IMR-90 (cell line): ENCODE measurements around the gene PHACTR2. TPM values are rescaled to one million over a fixed set of nuclear protein-coding genes. Genes with fewer than 3 reads are reported as not detected.

ENCODE experiments used
- ATAC-seq: fragments of 200-7000 bp; cut with Tn5 transposase; 2 replicates; pipeline ENCODE4 v1.9.1; 2020; ENCODE audit warnings: low read depth, mild to moderate bottlenecking, moderate library complexity
- BruUV-seq: library from RNA; stranded (reverse); fragments of 400-500 nt; replicated peaks from 2 replicates; lab custom pipeline; 2021; lab: Mats Ljungman, UMichigan
- CTCF ChIA-PET: fragments of 300-600 bp; formaldehyde crosslinking; extraction: SDS; loops from one replicate; lab custom pipeline; 2021; ENCODE audit warnings: antibody characterized with exemption; lab: Yijun Ruan, JAX
- POLR2A ChIA-PET: fragments of 300-600 bp; sonication (Branson Sonifier 250); formaldehyde crosslinking; loops from one replicate; lab custom pipeline; 2022; ENCODE audit warnings: antibody characterized with exemption; ENCODE audit not compliant: unreplicated experiment; lab: Charles Lee
- DNase-seq: peaks from one replicate; pipeline ENCODE4 v3.0.0; 2013
- H2AFZ ChIP-seq: replicated peaks from 2 replicates; pipeline ENCODE3; 2013; ENCODE audit warnings: low read length, mild to moderate bottlenecking; ENCODE audit not compliant: poor library complexity
- H2AK5ac ChIP-seq: 2 replicates; pipeline ENCODE4 v1.6.1; 2013; ENCODE audit warnings: low read depth, low read length, inconsistent platforms
- H2AK9ac ChIP-seq: replicated peaks from 2 replicates; pipeline ENCODE3; 2013; ENCODE audit warnings: mild to moderate bottlenecking, low read depth, low read length, moderate library complexity; ENCODE audit not compliant: poor library complexity
- H2BK120ac ChIP-seq: 2 replicates; pipeline ENCODE4 v1.6.1; 2013; ENCODE audit warnings: low read depth, low read length, inconsistent platforms
- H2BK15ac ChIP-seq: 3 replicates; pipeline ENCODE4 v1.6.1; 2013; ENCODE audit warnings: low read depth, low read length, inconsistent platforms
- H2BK20ac ChIP-seq: 2 replicates; pipeline ENCODE4 v1.6.1; 2013; ENCODE audit warnings: low read depth, mild to moderate bottlenecking, inconsistent platforms, low read length, moderate library complexity
- H2BK5ac ChIP-seq: 2 replicates; pipeline ENCODE4 v1.6.1; 2013; ENCODE audit warnings: mild to moderate bottlenecking, low read depth, low read length, inconsistent platforms; ENCODE audit not compliant: poor library complexity, severe bottlenecking
- H3K14ac ChIP-seq: replicated peaks from 2 replicates; pipeline ENCODE4 v1.6.1; 2013; ENCODE audit warnings: low read depth, low read length, inconsistent platforms
- H3K18ac ChIP-seq: 2 replicates; pipeline ENCODE4 v1.6.1; 2013; ENCODE audit warnings: low read depth, low read length, control low read depth
- H3K23ac ChIP-seq: 2 replicates; pipeline ENCODE4 v1.6.1; 2013; ENCODE audit warnings: low read depth, low read length, inconsistent platforms
- H3K27ac ChIP-seq: 2 replicates; pipeline ENCODE4 v1.5.1; 2013; ENCODE audit warnings: mild to moderate bottlenecking, control low read depth, low read length; ENCODE audit not compliant: insufficient read depth
- H3K27me3 ChIP-seq: 2 replicates; pipeline ENCODE4 v1.6.1; 2013; ENCODE audit warnings: low read length; ENCODE audit not compliant: control insufficient read depth, insufficient read depth
- H3K36me3 ChIP-seq: 2 replicates; pipeline ENCODE4 v1.6.1; 2013; ENCODE audit warnings: low read length, mixed read lengths; ENCODE audit not compliant: control insufficient read depth, insufficient read depth
- H3K4ac ChIP-seq: 2 replicates; pipeline ENCODE4 v1.6.1; 2013; ENCODE audit warnings: low read depth, low read length, inconsistent platforms
- H3K4me1 ChIP-seq: 2 replicates; pipeline ENCODE4 v1.6.1; 2013; ENCODE audit warnings: low read length, mixed read lengths; ENCODE audit not compliant: control insufficient read depth, insufficient read depth
- H3K4me2 ChIP-seq: 2 replicates; pipeline ENCODE4 v1.6.1; 2013; ENCODE audit warnings: low read depth, mild to moderate bottlenecking, control low read depth, low read length, moderate library complexity
- H3K4me3 ChIP-seq: 2 replicates; pipeline ENCODE4 v1.5.1; 2013; ENCODE audit warnings: low read depth, mild to moderate bottlenecking, control low read depth, low read length, moderate library complexity; ENCODE audit not compliant: insufficient read depth
- H3K56ac ChIP-seq: 2 replicates; pipeline ENCODE4 v1.6.1; 2013; ENCODE audit warnings: low read length, inconsistent platforms; ENCODE audit not compliant: insufficient read depth; ENCODE audit errors: extremely low read depth
- H3K79me1 ChIP-seq, 2 experiments: 2 replicates each; pipeline ENCODE4 v1.6.1; 2013; ENCODE audit warnings: low read length in 2 of 2, inconsistent platforms in 1 of 2, low read depth in 1 of 2
- H3K9ac ChIP-seq: 2 replicates; pipeline ENCODE4 v1.6.1; 2013; ENCODE audit warnings: low read depth, low read length, control low read depth
- H3K9me1 ChIP-seq: 2 replicates; pipeline ENCODE4 v1.6.1; 2013; ENCODE audit warnings: low read length, inconsistent platforms; ENCODE audit not compliant: insufficient read depth
- H3K9me3 ChIP-seq: 2 replicates; pipeline ENCODE4 v1.6.1; 2013; ENCODE audit warnings: low read length; ENCODE audit not compliant: control insufficient read depth, insufficient read depth
- H4K20me1 ChIP-seq: 2 replicates; pipeline ENCODE4 v1.6.1; 2013; ENCODE audit warnings: low read length, inconsistent platforms; ENCODE audit not compliant: insufficient read depth
- H4K5ac ChIP-seq: 2 replicates; pipeline ENCODE4 v1.6.1; 2013; ENCODE audit warnings: mild to moderate bottlenecking, low read depth, low read length, control low read depth
- H4K8ac ChIP-seq, 2 experiments: 2 replicates each; pipeline ENCODE4 v1.6.1; 2013; ENCODE audit warnings: low read depth in 2 of 2, low read length in 2 of 2, control low read depth in 1 of 2, inconsistent platforms in 1 of 2
- H4K91ac ChIP-seq: 2 replicates; pipeline ENCODE4 v1.6.1; 2013; ENCODE audit warnings: low read depth, low read length, inconsistent platforms; ENCODE audit not compliant: insufficient read depth
- BHLHE40 ChIP-seq: fragments of 150-350 bp; IDR thresholded peaks from 2 replicates; pipeline ENCODE4 v1.6.1; 2016; ENCODE audit warnings: mild to moderate bottlenecking, low read depth, low read length
- CEBPB ChIP-seq: IDR thresholded peaks from 2 replicates; pipeline ENCODE4 v1.6.1; 2012; ENCODE audit warnings: low read depth, low read length, improper control_type of control experiment
- CHD1 ChIP-seq: IDR thresholded peaks from 2 replicates; pipeline ENCODE4 v1.6.1; 2012; ENCODE audit warnings: low read depth, low read length, improper control_type of control experiment
- ELK1 ChIP-seq: fragments of 150-350 bp; IDR thresholded peaks from 2 replicates; pipeline ENCODE4 v1.6.1; 2016; ENCODE audit warnings: low read depth, mild to moderate bottlenecking, low read length, moderate library complexity, borderline replicate concordance
- FOS ChIP-seq: fragments of 150-350 bp; IDR thresholded peaks from 2 replicates; pipeline ENCODE4 v1.6.1; 2016; ENCODE audit warnings: low read depth, low read length
- MAFK ChIP-seq: IDR thresholded peaks from 2 replicates; pipeline ENCODE4 v1.6.1; 2012; ENCODE audit warnings: low read depth, low read length, improper control_type of control experiment
- MAZ ChIP-seq: IDR thresholded peaks from 2 replicates; pipeline ENCODE4 v1.6.1; 2012; ENCODE audit warnings: low read depth, mild to moderate bottlenecking, low read length, improper control_type of control experiment, moderate library complexity, borderline replicate concordance
- MXI1 ChIP-seq: IDR thresholded peaks from 2 replicates; pipeline ENCODE4 v1.6.1; 2012; ENCODE audit warnings: low read depth, mild to moderate bottlenecking, low read length, moderate library complexity, borderline replicate concordance
- NFE2L2 ChIP-seq: fragments of 150-350 bp; IDR thresholded peaks from 2 replicates; pipeline ENCODE4 v1.6.1; 2016; ENCODE audit warnings: low read depth, mild to moderate bottlenecking, low read length
- POLR2A ChIP-seq: IDR thresholded peaks from 2 replicates; pipeline ENCODE4 v1.6.1; 2012; ENCODE audit warnings: mild to moderate bottlenecking, low read depth, low read length
- RAD21 ChIP-seq: IDR thresholded peaks from 2 replicates; pipeline ENCODE4 v1.6.1; 2012; ENCODE audit warnings: low read length, improper control_type of control experiment
- RCOR1 ChIP-seq: IDR thresholded peaks from 2 replicates; pipeline ENCODE4 v1.6.1; 2012; ENCODE audit warnings: mild to moderate bottlenecking, low read length, improper control_type of control experiment; ENCODE audit not compliant: insufficient replicate concordance
- RFX5 ChIP-seq: IDR thresholded peaks from 2 replicates; pipeline ENCODE4 v1.8.0; 2012; ENCODE audit warnings: low read depth, mild to moderate bottlenecking, low read length, moderate library complexity
- SMC3 ChIP-seq: fragments of 150-350 bp; IDR thresholded peaks from 2 replicates; pipeline ENCODE4 v1.6.1; 2016; ENCODE audit warnings: low read depth, mild to moderate bottlenecking, antibody characterized with exemption, low read length, moderate library complexity
- USF2 ChIP-seq: fragments of 150-350 bp; IDR thresholded peaks from 2 replicates; pipeline ENCODE4 v1.6.1; 2017; ENCODE audit warnings: mild to moderate bottlenecking, antibody characterized with exemption, low read length, low read depth
- WGBS, 2 experiments: methylation state at CpG; one replicate each; pipeline versions ENCODE4 v1.1.5 to v1.1.7; 2013; ENCODE audit warnings: missing lambda C conversion rate in 2 of 2; ENCODE audit not compliant: insufficient read length in 1 of 2; ENCODE audit errors: extremely low coverage in 2 of 2; 5-methylcytosine and 5-hydroxymethylcytosine counted together
- dilution Hi-C: fragments of 300-500 bp; cut with HindIII; formaldehyde crosslinking; loops from one replicate; pipeline ENCODE4 v1.14.3; 2018; ENCODE audit warnings: low sequenced_read_pairs; ENCODE audit not compliant: unreplicated experiment
- in situ Hi-C: fragments of 300-500 bp; cut with MboI; formaldehyde crosslinking; loops from 3 replicates; pipeline ENCODE4 v1.14.3; 2019; ENCODE audit warnings: low sequenced_read_pairs, inconsistent platforms, mixed read lengths
- intact Hi-C: fragments of 100-400 bp; cut with micrococcal nuclease; formaldehyde crosslinking; loops from 2 replicates; pipeline ENCODE4 v1.10.0; 2022
- polyA plus RNA-seq, 3 experiments: library from polyadenylated mRNA; depleted of rRNA; stranded (reverse); fragments of >200 nt; gene quantifications; 2 replicates each; pipeline ENCODE4 v1.2.3, GENCODE V29; 2012; ENCODE audit warnings: low replicate concordance in 1 of 3
- total RNA-seq: library from RNA; depleted of rRNA; stranded (reverse); fragments of >200 nt; gene quantifications from 2 replicates; pipeline ENCODE4 v1.2.3, GENCODE V29; 2012
- TF ChIP-seq, protein P1 (sequence below): conservative IDR thresholded peaks from 2 replicates; pipeline ENCODE4 v1.5.1; 2012; ENCODE audit warnings: mild to moderate bottlenecking, low read depth, low read length, improper control_type of control experiment

The PHACTR2 gene
- total and polyA plus RNA-seq, 2 of the 4 experiments (the other 2 are of a cell fraction) = 14.5 to 74.2 TPM

DNA sequence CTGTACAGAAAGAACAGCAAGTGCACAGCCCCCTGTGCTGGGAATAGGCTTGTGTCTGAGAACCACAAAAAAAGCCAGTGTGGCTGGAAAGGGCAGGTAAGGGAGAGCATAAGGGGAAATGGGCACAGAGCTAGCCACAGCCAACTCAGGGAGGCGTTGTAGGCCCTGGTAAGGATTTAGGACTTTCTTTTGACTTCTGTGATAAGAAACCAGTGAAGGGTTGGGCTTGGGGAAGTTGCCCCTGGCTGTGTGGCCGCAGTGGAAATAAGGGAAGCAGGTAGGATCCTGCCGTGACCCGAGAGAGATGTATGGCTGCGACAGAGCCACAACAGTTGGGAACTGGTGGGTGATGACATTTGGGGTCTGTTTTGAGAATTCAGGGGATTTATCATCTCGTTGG, 30.0 kb upstream of the PHACTR2 start:
- Histone ChIP-seq H2AK5ac (no peak overlapping the region), H2BK15ac (no peak overlapping the region), H2BK5ac (no peak overlapping the region), H3K4me2 (no peak overlapping the region), H3K9me3 (no peaks in the 10 kb centered on the region), H3K4me3 (no peak overlapping the region), H3K18ac (no peak overlapping the region), H2BK120ac (no peak overlapping the region), H3K56ac (no peak overlapping the region), H4K8ac (no peak overlapping the region), H3K4me1 (no peaks in the 10 kb centered on the region), H3K23ac (no peak overlapping the region), H2BK20ac (no peak overlapping the region), H3K4ac (no peak overlapping the region), H3K14ac (0 out of 2 replicates have a peak overlapping the region, but pooled peaks have one; percentile 22), H3K9me1 (peaks cover 7% of the 10 kb centered on the region; the same call in 1 of the 2 replicates), H2AK9ac (no peak overlapping the region), H4K5ac (no peak overlapping the region), H4K20me1 (no peaks in the 10 kb centered on the region), H4K91ac (no peak overlapping the region), H3K27me3 (no peaks in the 10 kb centered on the region), H3K36me3 (no peaks in the 10 kb centered on the region), H2AFZ (no peak overlapping the region), H3K27ac (no peak overlapping the region), H3K79me1 (peaks cover 0 to 8% of the 10 kb centered on the region in 2 experiments; a peak in 2 of 4 replicates), H3K9ac (no peak overlapping the region)
- TF ChIP-seq RCOR1 = no peak
- TF ChIP-seq FOS = no peak
- TF ChIP-seq MAFK = no peak
- TF ChIP-seq MAZ = no peak
- TF ChIP-seq SMC3 = no peak
- no peak for TF ChIP-seq POLR2A
- no peak for TF ChIP-seq ELK1
- TF ChIP-seq NFE2L2 = no peak
- TF ChIP-seq CHD1 = no peak
- no peak for TF ChIP-seq MXI1
- no peak for TF ChIP-seq CEBPB
- TF ChIP-seq, protein P1, sequence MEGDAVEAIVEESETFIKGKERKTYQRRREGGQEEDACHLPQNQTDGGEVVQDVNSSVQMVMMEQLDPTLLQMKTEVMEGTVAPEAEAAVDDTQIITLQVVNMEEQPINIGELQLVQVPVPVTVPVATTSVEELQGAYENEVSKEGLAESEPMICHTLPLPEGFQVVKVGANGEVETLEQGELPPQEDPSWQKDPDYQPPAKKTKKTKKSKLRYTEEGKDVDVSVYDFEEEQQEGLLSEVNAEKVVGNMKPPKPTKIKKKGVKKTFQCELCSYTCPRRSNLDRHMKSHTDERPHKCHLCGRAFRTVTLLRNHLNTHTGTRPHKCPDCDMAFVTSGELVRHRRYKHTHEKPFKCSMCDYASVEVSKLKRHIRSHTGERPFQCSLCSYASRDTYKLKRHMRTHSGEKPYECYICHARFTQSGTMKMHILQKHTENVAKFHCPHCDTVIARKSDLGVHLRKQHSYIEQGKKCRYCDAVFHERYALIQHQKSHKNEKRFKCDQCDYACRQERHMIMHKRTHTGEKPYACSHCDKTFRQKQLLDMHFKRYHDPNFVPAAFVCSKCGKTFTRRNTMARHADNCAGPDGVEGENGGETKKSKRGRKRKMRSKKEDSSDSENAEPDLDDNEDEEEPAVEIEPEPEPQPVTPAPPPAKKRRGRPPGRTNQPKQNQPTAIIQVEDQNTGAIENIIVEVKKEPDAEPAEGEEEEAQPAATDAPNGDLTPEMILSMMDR = no peak
- TF ChIP-seq RAD21 = no peak
- no peak for TF ChIP-seq USF2
- TF ChIP-seq RFX5 = no peak
- no peak for TF ChIP-seq BHLHE40
- no TSS peak for BruUV-seq
- intact Hi-C loops = no loop called here
- ChIA-PET POLR2A (no interaction called here), CTCF (no interaction called here)
- WGBS, 2 experiments = 76% methylated on average over 3 of the region's 6 CpGs; no CpG with 5 or more reads in 1 of the 2 experiments
- dilution Hi-C loops = no loop called here
- ATAC-seq = no peak
- no peak for DNase-seq
- in situ Hi-C loops = no loop called here
